A549 (cell line): ENCODE measurements around the gene RCAN2.

Experiments used
- CTCF ChIP-seq: fragments of >200 bp; sonication (Bioruptor Twin); formaldehyde crosslinking; IDR thresholded peaks from 3 replicates; pipeline ENCODE4 v1.5.1; 2016
- KDM1A ChIP-seq: fragments of 200-600 bp; sonication (generic); IDR thresholded peaks from 2 replicates; pipeline ENCODE4 v1.6.1; 2016; ENCODE audit warnings: low read depth, mild to moderate bottlenecking
- NR3C1 ChIP-seq: fragments of >200 bp; sonication (Bioruptor Twin); formaldehyde crosslinking; IDR thresholded peaks from 3 replicates; pipeline ENCODE4 v1.6.1; 2017
- POLR2A ChIP-seq: IDR thresholded peaks from 2 replicates; pipeline ENCODE4 v1.6.1; 2012; ENCODE audit warnings: mild to moderate bottlenecking, low read length

DNA sequence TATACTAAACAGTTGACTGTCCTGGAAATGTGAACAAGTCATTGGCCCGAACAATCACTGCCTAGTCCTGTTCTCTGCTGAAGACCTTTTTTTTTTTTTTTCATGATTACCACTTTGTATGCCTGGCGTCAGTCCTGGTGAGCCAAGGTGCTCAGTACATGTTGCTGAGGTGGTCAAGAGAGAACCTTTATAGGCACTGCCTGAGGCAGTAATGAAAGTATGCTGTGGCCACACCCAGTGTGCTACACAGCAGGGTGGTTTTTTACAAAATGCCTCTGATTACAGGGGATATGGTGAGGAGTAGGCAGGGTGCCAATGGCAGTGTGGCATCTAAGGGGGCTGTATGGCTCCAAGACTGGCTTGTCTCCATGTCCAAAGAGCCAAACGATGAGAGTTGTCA is 185.4 kb downstream of the RCAN2 start:
- TF ChIP-seq NR3C1 (no peak), KDM1A (no peak), POLR2A (no peak), CTCF (no peak)
